Activated B cell treated with CpG ODN at 0.5 μM for 24 hours (primary cell): ENCODE measurements around the gene CNTNAP2. TPM values are rescaled to one million over a fixed set of nuclear protein-coding genes. Genes with fewer than 3 reads are reported as not detected.

Experiments
- ATAC-seq: fragments of 200-7000 bp; cut with Tn5 transposase; one replicate; pipeline ENCODE4 v1.10.0; 2021; ENCODE audit warnings: low read depth, mild to moderate bottlenecking, moderate library complexity
- CTCF ChIA-PET: fragments of 350-600 bp; sonication (Branson Sonifier 250); formaldehyde crosslinking; loops from one replicate; lab custom pipeline; 2021; ENCODE audit warnings: antibody characterized with exemption; lab: Charles Lee
- POLR2A ChIA-PET: fragments of 350-600 bp; sonication (Branson Sonifier 250); formaldehyde crosslinking; loops from one replicate; lab custom pipeline; 2021; ENCODE audit warnings: antibody characterized with exemption; lab: Charles Lee
- DNase-seq: peaks from one replicate; pipeline ENCODE4 v3.0.0; 2022
- H3K27ac Mint-ChIP-seq: one replicate; pipeline ENCODE4 v1.8.0; 2020; ENCODE audit warnings: mixed read lengths
- H3K27me3 Mint-ChIP-seq: one replicate; pipeline ENCODE4 v1.8.0; 2021; ENCODE audit warnings: mixed read lengths
- H3K36me3 Mint-ChIP-seq: one replicate; pipeline ENCODE4 v1.8.0; 2021; ENCODE audit warnings: low read depth, mixed read lengths
- H3K4me1 Mint-ChIP-seq: one replicate; pipeline ENCODE4 v1.8.0; 2021; ENCODE audit warnings: mixed read lengths
- H3K4me3 Mint-ChIP-seq: one replicate; pipeline ENCODE4 v1.8.0; 2020; ENCODE audit warnings: mild to moderate bottlenecking, mixed read lengths
- H3K9me3 Mint-ChIP-seq: one replicate; pipeline ENCODE4 v1.8.0; 2020; ENCODE audit warnings: mixed read lengths
- intact Hi-C: fragments of 100-400 bp; cut with micrococcal nuclease; formaldehyde crosslinking; loops from one replicate; pipeline ENCODE4 v1.15.1; 2024
- total RNA-seq: library from RNA; stranded (reverse); gene quantifications from 2 replicates; pipeline ENCODE4 v1.2.3, GENCODE V29; 2022
- TF ChIP-seq, protein P1 (sequence below): fragments of 200-600 bp; IDR thresholded peaks from one replicate; pipeline ENCODE4 v1.8.0; 2022; ENCODE audit warnings: antibody characterized with exemption, mild to moderate bottlenecking

The CNTNAP2 gene
- total RNA-seq, 1 donor from 2014 or later = 0.84 TPM

DNA sequence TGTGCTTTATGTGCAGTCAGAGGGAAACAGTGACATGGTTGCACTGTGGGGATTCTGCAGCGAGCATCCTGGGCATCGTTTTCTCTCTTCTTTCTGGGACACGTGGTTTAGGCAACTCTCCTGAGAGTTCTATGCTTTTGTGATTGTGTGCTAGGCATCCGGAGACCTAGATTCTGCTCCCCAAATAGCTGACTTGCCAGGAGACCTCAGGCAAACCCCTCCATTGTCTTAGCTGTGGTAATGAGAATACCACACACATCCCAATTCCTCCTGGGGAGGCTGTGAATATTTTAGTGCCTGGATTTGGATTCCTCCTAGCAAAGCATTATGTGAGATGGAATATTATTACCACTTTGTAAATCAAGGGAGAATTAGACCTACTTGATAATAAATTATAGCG is 1862.0 kb downstream of the CNTNAP2 start:
- Mint-ChIP-seq H3K27ac (no peak overlapping the region), H3K4me1 (no peaks in the 10 kb centered on the region), H3K4me3 (no peak overlapping the region), H3K36me3 (no peaks in the 10 kb centered on the region), H3K9me3 (no peaks in the 10 kb centered on the region), H3K27me3 (no peaks in the 10 kb centered on the region)
- TF ChIP-seq, protein P1, sequence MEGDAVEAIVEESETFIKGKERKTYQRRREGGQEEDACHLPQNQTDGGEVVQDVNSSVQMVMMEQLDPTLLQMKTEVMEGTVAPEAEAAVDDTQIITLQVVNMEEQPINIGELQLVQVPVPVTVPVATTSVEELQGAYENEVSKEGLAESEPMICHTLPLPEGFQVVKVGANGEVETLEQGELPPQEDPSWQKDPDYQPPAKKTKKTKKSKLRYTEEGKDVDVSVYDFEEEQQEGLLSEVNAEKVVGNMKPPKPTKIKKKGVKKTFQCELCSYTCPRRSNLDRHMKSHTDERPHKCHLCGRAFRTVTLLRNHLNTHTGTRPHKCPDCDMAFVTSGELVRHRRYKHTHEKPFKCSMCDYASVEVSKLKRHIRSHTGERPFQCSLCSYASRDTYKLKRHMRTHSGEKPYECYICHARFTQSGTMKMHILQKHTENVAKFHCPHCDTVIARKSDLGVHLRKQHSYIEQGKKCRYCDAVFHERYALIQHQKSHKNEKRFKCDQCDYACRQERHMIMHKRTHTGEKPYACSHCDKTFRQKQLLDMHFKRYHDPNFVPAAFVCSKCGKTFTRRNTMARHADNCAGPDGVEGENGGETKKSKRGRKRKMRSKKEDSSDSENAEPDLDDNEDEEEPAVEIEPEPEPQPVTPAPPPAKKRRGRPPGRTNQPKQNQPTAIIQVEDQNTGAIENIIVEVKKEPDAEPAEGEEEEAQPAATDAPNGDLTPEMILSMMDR = no peak
- DNase-seq (no peak), ATAC-seq (no peak)
- ChIA-PET CTCF (no interaction called here), POLR2A (no interaction called here)
- intact Hi-C loops = no loop called here

DNA sequence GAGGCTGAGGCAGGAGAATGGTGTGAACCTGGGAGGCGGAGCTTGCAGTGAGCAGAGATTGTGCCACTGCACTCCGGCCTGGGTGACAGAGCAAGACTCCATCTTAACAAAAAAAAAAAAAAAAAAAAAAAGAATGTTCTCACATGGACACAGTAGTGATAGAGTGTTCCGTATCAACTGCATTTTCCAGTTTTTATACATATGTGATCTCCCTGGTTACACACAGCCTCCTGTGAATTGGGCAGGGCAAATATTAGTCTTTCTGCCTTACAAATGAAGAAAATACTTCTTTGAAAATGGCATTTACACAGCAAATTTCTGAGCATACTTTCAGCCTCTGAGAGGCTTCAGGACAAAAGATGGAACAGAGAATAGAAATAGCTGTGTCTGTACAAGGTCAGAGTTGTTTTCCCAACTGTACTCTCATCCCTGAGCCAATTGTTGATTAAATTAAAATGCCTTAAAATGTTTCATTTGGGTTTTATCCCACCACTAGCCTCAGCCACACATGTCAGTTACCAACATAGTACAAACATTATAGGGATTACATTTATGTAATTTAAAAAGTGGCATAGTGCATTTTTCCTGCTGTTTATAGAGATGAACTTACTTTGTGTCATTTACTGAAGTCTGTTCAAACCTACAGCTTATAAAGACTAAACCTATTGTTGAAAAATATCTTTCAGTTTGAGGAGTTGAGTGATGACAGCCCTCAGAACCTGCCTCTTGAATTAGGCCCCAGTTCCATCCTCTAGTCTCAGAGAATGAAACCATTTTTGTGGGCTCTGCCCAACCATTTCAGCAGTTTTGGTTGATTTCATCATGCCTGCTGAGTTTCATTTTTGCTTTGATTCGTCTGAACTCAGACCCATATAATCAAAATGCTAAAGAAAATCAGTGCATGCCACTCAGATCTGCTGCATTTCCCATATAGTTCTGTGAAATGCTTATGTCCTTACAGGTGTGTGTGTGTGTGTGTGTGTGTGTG is 1864.5 kb downstream of the CNTNAP2 start:
- no peaks in the 10 kb centered on the region for H3K9me3 Mint-ChIP-seq
- H3K27me3 Mint-ChIP-seq = no peaks in the 10 kb centered on the region
- ChIA-PET POLR2A (no interaction called here), CTCF (no interaction called here)
- H3K4me1 Mint-ChIP-seq = no peaks in the 10 kb centered on the region
- no peak for DNase-seq
- H3K4me3 Mint-ChIP-seq = no peak overlapping the region
- no peak overlapping the region for H3K27ac Mint-ChIP-seq
- TF ChIP-seq, protein P1 = no peak
- intact Hi-C loops = no loop called here
- ATAC-seq = no peak
- H3K36me3 Mint-ChIP-seq = no peaks in the 10 kb centered on the region

DNA sequence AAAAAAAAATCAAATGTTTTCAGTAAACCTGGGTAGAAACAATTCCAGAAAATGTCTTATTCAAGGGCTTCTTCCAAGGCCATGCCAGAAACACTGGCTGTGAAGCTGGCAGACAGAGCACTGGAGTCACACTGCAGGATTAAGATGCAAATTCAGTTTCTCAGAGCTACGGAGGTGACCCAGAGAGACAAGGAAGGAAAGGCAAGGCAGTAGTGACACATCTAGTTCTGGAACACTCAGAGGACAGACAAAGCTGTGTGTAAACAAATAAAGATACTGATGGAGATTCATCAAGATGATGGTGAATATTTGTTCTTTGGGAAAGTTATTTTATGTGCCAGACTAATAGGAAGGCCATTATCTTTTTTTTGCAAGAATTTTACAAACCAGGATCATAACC is 1865.7 kb downstream of the CNTNAP2 start:
- CTCF ChIA-PET = no interaction called here
- no peak for ATAC-seq
- H3K4me3 Mint-ChIP-seq = no peak overlapping the region
- no peak overlapping the region for H3K27ac Mint-ChIP-seq
- POLR2A ChIA-PET = no interaction called here
- no peaks in the 10 kb centered on the region for H3K9me3 Mint-ChIP-seq
- intact Hi-C loops = no loop called here
- TF ChIP-seq, protein P1 = no peak
- no peaks in the 10 kb centered on the region for H3K4me1 Mint-ChIP-seq
- DNase-seq = no peak
- no peaks in the 10 kb centered on the region for H3K27me3 Mint-ChIP-seq
- H3K36me3 Mint-ChIP-seq = no peaks in the 10 kb centered on the region

DNA sequence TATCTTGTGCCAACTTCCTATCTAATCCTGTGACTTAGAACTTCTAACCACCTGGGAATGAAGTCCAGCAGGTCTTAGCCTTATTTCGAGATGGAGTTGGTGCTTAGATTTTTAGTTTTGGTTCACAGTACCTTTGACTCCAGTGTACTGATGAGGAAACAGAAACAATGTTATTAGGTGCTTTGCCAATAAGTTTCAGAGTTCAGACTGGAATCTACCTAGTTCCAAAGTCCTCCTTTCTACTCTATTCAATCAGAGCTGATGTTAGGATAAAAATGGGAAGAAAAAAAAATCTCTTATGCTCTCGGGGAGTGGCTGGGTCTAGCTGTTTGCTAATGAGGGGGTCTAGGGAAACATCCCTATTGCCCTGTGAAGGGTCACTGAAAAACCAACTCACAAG is 1867.7 kb downstream of the CNTNAP2 start:
- no peak overlapping the region for H3K4me3 Mint-ChIP-seq
- POLR2A ChIA-PET = no interaction called here
- CTCF ChIA-PET = interaction anchor here (0.7 kb wide), 1 partner anchor 26 kb away, joined by 3 read pairs; no protein-coding TSS in a partner anchor

DNA sequence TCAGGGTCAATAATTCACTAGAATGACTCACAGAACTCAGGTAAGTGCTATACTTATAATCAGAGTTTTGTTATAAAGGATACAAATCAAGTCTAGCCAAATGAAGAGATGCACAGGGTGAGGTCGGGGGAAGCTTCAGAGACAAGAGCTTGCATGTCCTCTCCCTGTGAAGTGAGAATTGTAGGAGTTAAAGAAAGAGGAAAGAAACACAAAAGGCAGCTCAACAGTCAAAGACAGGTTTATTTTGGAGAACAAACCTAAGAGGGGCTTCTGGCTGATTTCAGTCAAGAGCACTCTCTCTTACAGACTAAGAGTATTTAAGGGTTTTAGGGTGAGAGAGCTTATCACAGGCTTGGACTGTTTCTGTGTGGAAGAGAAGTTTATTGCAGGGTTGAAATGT is 1873.5 kb downstream of the CNTNAP2 start:
- ChIA-PET CTCF (no interaction called here), POLR2A (no interaction called here)
- ATAC-seq (no peak), DNase-seq (no peak)
- Mint-ChIP-seq H3K36me3 (no peaks in the 10 kb centered on the region), H3K4me3 (no peak overlapping the region), H3K27me3 (no peaks in the 10 kb centered on the region), H3K27ac (no peak overlapping the region), H3K4me1 (no peaks in the 10 kb centered on the region), H3K9me3 (no peaks in the 10 kb centered on the region)
- intact Hi-C loops = no loop called here
- TF ChIP-seq, protein P1 = no peak

More for the DNA sequence above, 1867.7 kb downstream of the CNTNAP2 start:
- intact Hi-C loops = no loop called here
- Mint-ChIP-seq H3K27ac (no peak overlapping the region), H3K9me3 (no peaks in the 10 kb centered on the region), H3K4me1 (no peaks in the 10 kb centered on the region), H3K27me3 (no peaks in the 10 kb centered on the region), H3K36me3 (no peaks in the 10 kb centered on the region)
- DNase-seq = no peak
- TF ChIP-seq, protein P1 = no peak
- ATAC-seq = no peak
